MM.1S (cell line): Measurements from ENCODE around the gene DEPDC1B.

Experiments used
- DNase-seq: peaks from one replicate; pipeline ENCODE4 v3.0.0-alpha.2; 2015
- H2AFZ ChIP-seq: fragments of 300-600 bp; sonication (generic); 2 replicates; pipeline ENCODE4 v1.6.0; 2016; ENCODE audit warnings: antibody characterized with exemption, low read length
- H3F3A ChIP-seq: fragments of 300-600 bp; sonication (generic); 2 replicates; pipeline ENCODE4 v1.6.1; 2016; ENCODE audit warnings: mild to moderate bottlenecking, antibody characterized with exemption, low read length, moderate library complexity, mixed read lengths; ENCODE audit not compliant: insufficient read depth
- H3K27ac ChIP-seq: fragments of 300-600 bp; sonication (generic); 2 replicates; pipeline ENCODE4 v1.5.1; 2016; ENCODE audit warnings: mild to moderate bottlenecking, low read length
- H3K27me3 ChIP-seq: fragments of 300-600 bp; sonication (generic); replicated peaks from 2 replicates; pipeline ENCODE4 v1.6.0; 2016; ENCODE audit warnings: low read length; ENCODE audit not compliant: insufficient read depth
- H3K36me3 ChIP-seq: fragments of 300-600 bp; sonication (generic); replicated peaks from 2 replicates; pipeline ENCODE4 v1.6.1; 2016; ENCODE audit warnings: mild to moderate bottlenecking, low read length, mixed read lengths; ENCODE audit not compliant: insufficient read depth
- H3K4me1 ChIP-seq: fragments of 300-600 bp; sonication (generic); 2 replicates; pipeline ENCODE4 v1.6.1; 2016; ENCODE audit warnings: low read length, mixed read lengths
- H3K4me2 ChIP-seq: fragments of 300-600 bp; sonication (generic); 2 replicates; pipeline ENCODE4 v1.6.0; 2016; ENCODE audit warnings: low read depth, low read length
- H3K4me3 ChIP-seq: fragments of 300-600 bp; sonication (generic); 2 replicates; pipeline ENCODE4 v1.5.1; 2016; ENCODE audit warnings: low read length, mixed read lengths
- H3K79me2 ChIP-seq: fragments of 300-600 bp; sonication (generic); 2 replicates; pipeline ENCODE4 v1.6.1; 2016; ENCODE audit warnings: mixed run types, low read length, mixed read lengths
- H3K9ac ChIP-seq: fragments of 300-600 bp; sonication (generic); 2 replicates; pipeline ENCODE4 v1.6.1; 2016; ENCODE audit warnings: low read length, mixed read lengths
- H3K9me2 ChIP-seq: fragments of 300-600 bp; sonication (generic); replicated peaks from 2 replicates; pipeline ENCODE4 v1.6.1; 2016; ENCODE audit warnings: mild to moderate bottlenecking, low read length, mixed read lengths; ENCODE audit not compliant: insufficient read depth
- H3K9me3 ChIP-seq: fragments of 300-600 bp; sonication (generic); replicated peaks from 2 replicates; pipeline ENCODE4 v1.6.1; 2016; ENCODE audit warnings: mild to moderate bottlenecking, low read length, mixed read lengths; ENCODE audit not compliant: insufficient read depth
- H4K20me1 ChIP-seq: fragments of 300-600 bp; sonication (generic); 2 replicates; pipeline ENCODE4 v1.6.1; 2016; ENCODE audit warnings: mild to moderate bottlenecking, low read length, moderate library complexity, mixed read lengths; ENCODE audit not compliant: insufficient read depth
- EZH2 ChIP-seq: fragments of 300-600 bp; sonication (generic); optimal IDR thresholded peaks from 2 replicates; pipeline ENCODE3; 2017; ENCODE audit warnings: low read depth, mild to moderate bottlenecking, antibody characterized with exemption, low read length, mixed read lengths
- EZH2phosphoT487 ChIP-seq: fragments of 300-600 bp; sonication (generic); IDR thresholded peaks from 2 replicates; pipeline ENCODE4 v1.6.1; 2018; ENCODE audit warnings: antibody characterized with exemption, low read length
- TF ChIP-seq, protein P1 (sequence below): fragments of 300-600 bp; sonication (generic); IDR thresholded peaks from 2 replicates; pipeline ENCODE4 v1.5.1; 2016; ENCODE audit warnings: antibody characterized with exemption, low read length, mixed read lengths

The DEPDC1B gene

DNA sequence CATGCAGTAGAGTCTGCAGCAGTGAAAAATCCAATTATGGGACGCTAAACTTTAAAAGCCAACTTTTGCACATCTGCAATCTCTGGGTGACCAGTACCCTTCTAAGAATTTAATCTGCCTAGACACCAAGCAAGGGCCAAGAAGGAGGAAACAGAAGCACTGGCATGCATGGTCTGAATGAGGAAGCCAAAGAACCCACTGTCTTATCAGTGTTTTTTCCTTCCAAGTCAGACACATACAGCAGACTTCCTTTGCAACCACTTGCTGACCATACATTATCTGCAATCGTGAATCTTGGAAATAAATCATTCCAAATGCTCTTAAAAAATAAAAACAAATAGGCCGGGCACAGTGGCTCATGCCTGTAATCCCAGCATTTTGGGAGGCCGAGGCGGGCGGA, 65.9 kb downstream of the DEPDC1B start:
- H2AFZ ChIP-seq: no peak overlapping the region
- H3K9me2 ChIP-seq: no peaks in the 10 kb centered on the region
- no peaks in the 10 kb centered on the region for H3K9me3 ChIP-seq
- H3K9ac ChIP-seq: no peak overlapping the region
- no peaks in the 10 kb centered on the region for H3F3A ChIP-seq
- H3K36me3 ChIP-seq: no peaks in the 10 kb centered on the region
- no peak overlapping the region for H3K4me3 ChIP-seq
- no peaks in the 10 kb centered on the region for H3K79me2 ChIP-seq
- H3K27me3 ChIP-seq: no peaks in the 10 kb centered on the region
- H3K4me2 ChIP-seq: no peak overlapping the region
- no peak for DNase-seq
- no peak overlapping the region for H3K27ac ChIP-seq
- H3K4me1 ChIP-seq: no peaks in the 10 kb centered on the region
- TF ChIP-seq EZH2: no peak
- TF ChIP-seq, protein P1, sequence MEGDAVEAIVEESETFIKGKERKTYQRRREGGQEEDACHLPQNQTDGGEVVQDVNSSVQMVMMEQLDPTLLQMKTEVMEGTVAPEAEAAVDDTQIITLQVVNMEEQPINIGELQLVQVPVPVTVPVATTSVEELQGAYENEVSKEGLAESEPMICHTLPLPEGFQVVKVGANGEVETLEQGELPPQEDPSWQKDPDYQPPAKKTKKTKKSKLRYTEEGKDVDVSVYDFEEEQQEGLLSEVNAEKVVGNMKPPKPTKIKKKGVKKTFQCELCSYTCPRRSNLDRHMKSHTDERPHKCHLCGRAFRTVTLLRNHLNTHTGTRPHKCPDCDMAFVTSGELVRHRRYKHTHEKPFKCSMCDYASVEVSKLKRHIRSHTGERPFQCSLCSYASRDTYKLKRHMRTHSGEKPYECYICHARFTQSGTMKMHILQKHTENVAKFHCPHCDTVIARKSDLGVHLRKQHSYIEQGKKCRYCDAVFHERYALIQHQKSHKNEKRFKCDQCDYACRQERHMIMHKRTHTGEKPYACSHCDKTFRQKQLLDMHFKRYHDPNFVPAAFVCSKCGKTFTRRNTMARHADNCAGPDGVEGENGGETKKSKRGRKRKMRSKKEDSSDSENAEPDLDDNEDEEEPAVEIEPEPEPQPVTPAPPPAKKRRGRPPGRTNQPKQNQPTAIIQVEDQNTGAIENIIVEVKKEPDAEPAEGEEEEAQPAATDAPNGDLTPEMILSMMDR: no peak
- no peak for TF ChIP-seq EZH2phosphoT487
- H4K20me1 ChIP-seq: no peaks in the 10 kb centered on the region

DNA sequence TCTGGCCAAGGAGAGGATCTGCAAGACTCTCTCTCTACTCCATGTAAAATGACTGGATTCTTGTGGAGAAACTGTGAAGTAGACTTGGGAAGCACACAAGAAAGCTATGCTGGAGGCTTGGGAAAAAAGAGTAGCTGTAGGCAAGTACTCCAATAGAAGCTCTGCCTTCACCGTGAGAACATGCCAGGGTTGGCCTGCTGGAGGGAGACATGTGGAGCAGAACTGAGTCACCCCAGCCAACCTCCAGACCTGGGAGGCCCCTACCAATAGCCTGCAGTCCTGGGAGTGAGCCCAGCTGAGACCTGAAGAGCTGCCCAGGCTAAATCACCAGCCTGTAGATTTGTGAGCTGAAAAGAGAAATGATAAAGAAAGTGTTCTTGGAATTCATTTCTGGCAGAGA, 66.6 kb downstream of the DEPDC1B start:
- H3K4me3 ChIP-seq: no peak overlapping the region
- no peak overlapping the region for H3K27ac ChIP-seq
- no peaks in the 10 kb centered on the region for H4K20me1 ChIP-seq
- no peak overlapping the region for H3K4me2 ChIP-seq
- no peaks in the 10 kb centered on the region for H3K27me3 ChIP-seq
- H3K36me3 ChIP-seq: no peaks in the 10 kb centered on the region
- H3K79me2 ChIP-seq: no peaks in the 10 kb centered on the region
- no peaks in the 10 kb centered on the region for H3K9me2 ChIP-seq
- no peak for DNase-seq
- H3K9ac ChIP-seq: no peak overlapping the region
- H2AFZ ChIP-seq: no peak overlapping the region
- H3F3A ChIP-seq: no peaks in the 10 kb centered on the region
- H3K4me1 ChIP-seq: no peaks in the 10 kb centered on the region
- no peaks in the 10 kb centered on the region for H3K9me3 ChIP-seq
- TF ChIP-seq, protein P1: no peak
- TF ChIP-seq EZH2phosphoT487 (no peak), EZH2 (no peak)

DNA sequence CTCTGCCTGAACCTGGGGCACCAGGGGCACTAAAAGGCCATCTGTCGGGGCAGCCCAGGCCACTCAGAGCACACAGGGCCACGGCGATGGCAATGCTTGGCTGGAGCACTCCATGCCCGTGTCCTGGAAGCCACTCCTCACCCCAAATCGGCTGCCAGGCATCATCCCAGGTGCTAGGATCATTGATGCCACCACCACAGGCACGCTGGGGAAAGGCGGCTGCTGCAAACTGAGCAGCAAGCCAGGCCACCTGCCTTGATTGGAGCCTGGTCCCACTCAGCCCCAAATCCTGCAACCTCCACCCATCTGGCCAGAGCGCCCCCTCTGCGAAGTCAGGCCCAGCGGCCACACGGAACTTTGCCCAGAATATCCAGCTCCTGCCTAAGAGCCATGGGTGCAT, 67.8 kb downstream of the DEPDC1B start:
- no peaks in the 10 kb centered on the region for H3K27me3 ChIP-seq
- H4K20me1 ChIP-seq: no peaks in the 10 kb centered on the region
- H2AFZ ChIP-seq: no peak overlapping the region
- no peak overlapping the region for H3K27ac ChIP-seq
- H3K9ac ChIP-seq: no peak overlapping the region
- no peak overlapping the region for H3K4me2 ChIP-seq
- no peak for DNase-seq
- no peak overlapping the region for H3K4me3 ChIP-seq
- H3K79me2 ChIP-seq: no peaks in the 10 kb centered on the region
- no peaks in the 10 kb centered on the region for H3K9me3 ChIP-seq
- no peaks in the 10 kb centered on the region for H3F3A ChIP-seq
- no peaks in the 10 kb centered on the region for H3K4me1 ChIP-seq
- no peaks in the 10 kb centered on the region for H3K9me2 ChIP-seq
- TF ChIP-seq, protein P1: no peak
- no peaks in the 10 kb centered on the region for H3K36me3 ChIP-seq

DNA sequence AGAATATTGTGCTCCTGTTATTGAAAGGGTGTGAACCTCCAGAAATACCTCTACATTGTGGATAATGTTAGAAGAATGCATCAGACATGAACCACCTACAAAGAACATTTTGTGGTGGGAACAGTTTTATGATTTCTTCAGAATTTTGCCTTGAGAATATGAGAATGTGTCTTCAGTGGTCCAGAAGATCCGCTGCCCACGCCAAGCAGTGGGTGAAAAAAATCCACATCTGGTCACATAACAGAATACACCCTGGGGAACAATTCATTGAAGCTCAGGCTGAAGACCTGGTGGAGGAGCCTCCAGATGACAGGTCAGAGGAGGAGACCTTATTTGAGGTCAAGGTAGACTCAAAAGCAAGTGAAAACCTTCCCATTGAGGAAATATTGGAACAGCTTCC, 69.1 kb downstream of the DEPDC1B start:
- Histone ChIP-seq H3K79me2 (no peaks in the 10 kb centered on the region), H3K9me3 (no peaks in the 10 kb centered on the region), H2AFZ (no peak overlapping the region), H3K4me1 (no peaks in the 10 kb centered on the region), H3K4me3 (no peak overlapping the region), H3K27me3 (no peaks in the 10 kb centered on the region), H3K27ac (no peak overlapping the region), H3K9me2 (no peaks in the 10 kb centered on the region), H3K4me2 (no peak overlapping the region), H3K9ac (no peak overlapping the region), H3K36me3 (no peaks in the 10 kb centered on the region), H4K20me1 (no peaks in the 10 kb centered on the region), H3F3A (no peaks in the 10 kb centered on the region)
- TF ChIP-seq, protein P1: no peak
- no peak for TF ChIP-seq EZH2phosphoT487
- TF ChIP-seq EZH2: no peak
- no peak for DNase-seq
